Fibroblast of upper back skin (primary cell): Measurements from ENCODE around the gene MAP2.

Experiments
- DNase-seq: peaks from one replicate; pipeline ENCODE4 v3.0.0-alpha.2; 2013

MAP2 gene, protein sequence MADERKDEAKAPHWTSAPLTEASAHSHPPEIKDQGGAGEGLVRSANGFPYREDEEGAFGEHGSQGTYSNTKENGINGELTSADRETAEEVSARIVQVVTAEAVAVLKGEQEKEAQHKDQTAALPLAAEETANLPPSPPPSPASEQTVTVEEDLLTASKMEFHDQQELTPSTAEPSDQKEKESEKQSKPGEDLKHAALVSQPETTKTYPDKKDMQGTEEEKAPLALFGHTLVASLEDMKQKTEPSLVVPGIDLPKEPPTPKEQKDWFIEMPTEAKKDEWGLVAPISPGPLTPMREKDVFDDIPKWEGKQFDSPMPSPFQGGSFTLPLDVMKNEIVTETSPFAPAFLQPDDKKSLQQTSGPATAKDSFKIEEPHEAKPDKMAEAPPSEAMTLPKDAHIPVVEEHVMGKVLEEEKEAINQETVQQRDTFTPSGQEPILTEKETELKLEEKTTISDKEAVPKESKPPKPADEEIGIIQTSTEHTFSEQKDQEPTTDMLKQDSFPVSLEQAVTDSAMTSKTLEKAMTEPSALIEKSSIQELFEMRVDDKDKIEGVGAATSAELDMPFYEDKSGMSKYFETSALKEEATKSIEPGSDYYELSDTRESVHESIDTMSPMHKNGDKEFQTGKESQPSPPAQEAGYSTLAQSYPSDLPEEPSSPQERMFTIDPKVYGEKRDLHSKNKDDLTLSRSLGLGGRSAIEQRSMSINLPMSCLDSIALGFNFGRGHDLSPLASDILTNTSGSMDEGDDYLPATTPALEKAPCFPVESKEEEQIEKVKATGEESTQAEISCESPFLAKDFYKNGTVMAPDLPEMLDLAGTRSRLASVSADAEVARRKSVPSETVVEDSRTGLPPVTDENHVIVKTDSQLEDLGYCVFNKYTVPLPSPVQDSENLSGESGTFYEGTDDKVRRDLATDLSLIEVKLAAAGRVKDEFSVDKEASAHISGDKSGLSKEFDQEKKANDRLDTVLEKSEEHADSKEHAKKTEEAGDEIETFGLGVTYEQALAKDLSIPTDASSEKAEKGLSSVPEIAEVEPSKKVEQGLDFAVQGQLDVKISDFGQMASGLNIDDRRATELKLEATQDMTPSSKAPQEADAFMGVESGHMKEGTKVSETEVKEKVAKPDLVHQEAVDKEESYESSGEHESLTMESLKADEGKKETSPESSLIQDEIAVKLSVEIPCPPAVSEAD (N-terminal part only)

DNA sequence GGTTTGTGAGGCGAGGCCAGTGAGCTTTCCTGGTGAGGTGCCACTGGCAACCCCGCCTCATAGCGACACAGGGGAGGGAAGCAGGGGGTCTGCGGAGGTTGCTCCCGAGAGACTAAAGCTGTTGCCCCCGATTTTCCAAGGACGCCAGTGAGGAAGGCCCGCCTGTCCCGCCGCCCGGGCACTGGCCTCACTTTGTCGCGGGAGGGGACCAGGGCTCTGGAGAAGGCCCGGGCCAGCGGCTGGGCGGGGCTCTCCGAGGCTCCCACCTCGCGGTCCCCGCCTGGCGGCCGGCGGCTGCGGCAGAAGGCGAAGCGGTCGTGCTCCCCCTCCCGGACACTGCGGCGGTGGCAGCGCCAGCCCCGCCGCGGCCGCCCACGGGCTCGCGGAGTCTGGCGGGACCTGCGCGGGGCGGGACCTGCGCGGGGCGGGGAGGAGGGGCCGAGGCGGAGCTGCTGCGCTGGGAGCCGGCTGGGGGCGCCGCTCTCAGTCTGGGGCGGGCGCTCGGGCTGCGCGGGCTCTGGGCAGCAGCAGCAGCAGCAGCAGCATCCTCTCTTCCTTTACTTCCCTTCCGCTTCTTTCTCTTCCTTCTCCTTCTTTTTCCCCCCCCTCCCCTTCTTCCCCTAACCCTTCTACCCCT is at the start of gene MAP2:
MAP2 (plus strand) TSS at position 486 of the 637 bp plus-strand sequence. CDS start 229,124 bp downstream, outside the sequence.
- DNase-seq, result peak; percentile 75

DNA sequence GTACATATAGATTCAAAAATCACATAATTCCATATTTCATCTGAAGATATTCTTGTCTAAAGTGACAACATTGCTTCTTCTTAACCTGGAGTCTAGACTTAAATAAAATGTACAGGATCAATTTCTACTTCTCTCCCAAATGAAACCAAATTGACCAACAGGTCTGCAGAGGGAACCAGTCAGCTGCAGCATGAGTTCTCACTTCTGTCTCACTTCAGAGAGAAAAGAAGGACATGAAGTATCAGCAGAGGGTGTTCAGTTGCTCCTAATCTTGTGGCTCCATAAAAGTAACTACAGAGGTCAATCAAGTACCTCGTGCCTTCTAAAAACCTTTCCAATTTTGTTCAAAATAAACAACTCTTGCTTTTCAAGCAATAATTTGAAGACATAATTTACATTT is 47.2 kb upstream of the MAP2 start:
- DNase-seq, result no peak

DNA sequence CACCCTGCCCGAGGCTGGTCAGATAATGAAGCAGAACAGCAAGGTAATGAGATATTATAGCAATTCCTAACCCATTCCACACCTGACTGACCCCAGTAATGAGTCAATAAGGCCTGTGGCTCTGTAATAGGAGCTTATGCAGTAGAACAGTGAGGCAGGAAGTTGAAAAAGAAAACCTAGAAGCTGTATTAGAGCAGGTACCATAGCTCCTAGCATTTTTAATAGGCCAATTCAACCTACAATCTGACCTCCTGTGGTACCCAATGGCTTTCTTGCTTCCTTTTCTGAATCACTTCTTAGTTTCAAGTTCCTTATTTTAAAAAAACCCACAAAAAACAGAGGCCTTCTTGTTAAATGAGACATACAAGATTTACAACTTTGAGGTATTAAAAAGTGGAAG is 43.6 kb upstream of the MAP2 start:
- no peak for DNase-seq

DNA sequence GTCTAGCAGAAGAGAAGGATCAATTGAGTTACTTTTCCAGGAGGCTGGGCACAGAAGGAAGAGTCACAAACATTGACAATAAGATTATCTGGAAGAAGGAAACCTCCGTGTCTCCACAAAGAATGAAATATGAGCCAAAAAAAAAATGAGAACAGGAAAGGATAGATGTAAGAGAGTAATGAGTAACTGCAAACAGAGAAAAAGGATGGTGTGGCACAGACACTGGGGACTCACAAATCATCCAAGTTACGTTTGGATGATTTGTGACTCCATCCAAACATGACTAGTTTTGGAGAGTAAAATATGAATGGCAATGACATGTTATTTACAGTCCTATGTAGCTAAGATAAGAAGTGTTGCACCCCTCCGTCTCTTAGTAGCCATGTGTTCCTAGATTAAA is 42.8 kb upstream of the MAP2 start:
- no peak for DNase-seq

DNA sequence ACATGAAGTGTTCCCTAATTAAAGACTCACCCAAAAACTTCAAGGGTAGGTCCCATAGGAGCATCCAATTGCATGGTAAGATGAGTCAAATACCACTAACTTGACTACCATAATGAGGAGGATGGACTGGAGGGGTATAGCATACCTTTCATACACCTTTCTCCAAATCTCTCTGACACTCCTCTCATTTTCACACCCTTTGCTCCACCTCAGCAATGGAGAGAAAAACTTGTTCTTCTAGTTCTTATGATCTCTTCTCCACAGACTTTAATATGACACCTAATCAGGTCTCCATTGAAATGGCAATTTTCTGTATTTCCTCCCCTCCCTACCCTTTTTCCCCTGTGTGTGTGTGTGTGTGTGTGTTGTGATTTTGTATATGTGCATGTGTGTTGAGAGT is 41.1 kb upstream of the MAP2 start:
- DNase-seq, result no peak

DNA sequence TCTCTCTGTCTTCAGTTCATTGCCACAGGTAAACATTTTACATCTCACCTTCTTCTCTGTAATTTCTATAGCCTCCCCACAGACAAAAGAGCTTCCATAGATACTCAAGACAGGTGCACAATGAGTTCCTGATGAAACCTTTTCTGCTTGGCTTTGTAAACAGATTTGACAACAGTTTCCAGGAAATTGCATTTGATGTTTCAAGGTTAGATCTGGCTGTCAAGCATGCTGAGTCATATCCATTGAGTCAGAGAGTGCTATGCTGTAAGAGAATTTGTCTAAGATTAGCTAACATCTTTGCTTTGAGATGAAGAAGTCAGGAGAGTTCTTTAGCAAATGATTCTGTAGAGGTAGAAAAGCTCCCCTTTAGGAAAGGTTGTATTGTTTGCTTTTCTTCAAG is 40.6 kb upstream of the MAP2 start:
- peak; percentile 64 for DNase-seq

DNA sequence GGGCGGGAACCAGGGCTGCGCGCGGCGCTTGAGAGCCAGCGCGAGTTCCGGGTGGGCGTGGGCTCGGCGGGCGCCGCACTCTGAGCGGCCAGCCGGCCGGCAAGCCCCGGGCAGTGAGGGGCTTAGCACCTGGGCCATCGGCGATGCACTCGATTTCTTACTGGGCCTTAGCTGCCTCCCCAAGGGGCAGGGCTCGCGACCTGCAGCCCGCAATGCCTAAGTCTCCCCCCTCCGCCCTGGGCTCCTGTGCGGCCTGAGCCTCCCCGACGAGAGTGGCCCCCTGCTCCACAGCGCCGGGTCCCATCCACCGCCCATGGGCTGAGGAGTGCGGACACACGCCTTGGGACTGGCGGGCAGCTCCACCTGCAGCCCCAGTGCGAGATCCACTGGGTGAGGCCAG is 36.5 kb upstream of the MAP2 start:
- DNase-seq, result no peak

DNA sequence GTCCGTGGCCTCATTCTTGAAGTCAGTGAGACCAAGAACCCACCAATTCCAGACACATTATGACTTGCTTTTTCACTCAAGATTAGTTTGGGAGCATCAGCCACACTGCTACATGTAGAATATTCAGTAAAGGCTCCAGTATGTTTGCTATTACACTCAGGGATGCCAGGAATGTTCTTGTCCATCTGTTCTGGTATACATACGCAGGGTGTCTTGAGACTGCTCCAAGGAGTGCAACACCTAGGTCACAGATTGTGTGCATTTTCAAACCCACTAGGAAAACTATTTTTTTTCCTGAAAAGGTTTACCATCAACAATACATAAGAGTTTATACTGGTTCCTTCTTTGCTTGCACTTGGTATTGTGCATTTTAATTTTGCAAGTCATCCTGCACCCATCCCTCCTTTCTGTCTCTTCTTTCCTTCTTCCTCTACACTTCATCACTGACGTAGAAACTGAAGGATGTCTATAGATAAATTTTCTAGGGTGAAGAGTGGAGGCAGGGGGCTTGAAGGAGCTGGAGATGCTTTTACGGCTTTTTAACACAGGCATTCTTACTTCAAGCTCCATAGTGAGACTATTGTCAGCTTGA is 35.3 kb upstream of the MAP2 start:
- no peak for DNase-seq

DNA sequence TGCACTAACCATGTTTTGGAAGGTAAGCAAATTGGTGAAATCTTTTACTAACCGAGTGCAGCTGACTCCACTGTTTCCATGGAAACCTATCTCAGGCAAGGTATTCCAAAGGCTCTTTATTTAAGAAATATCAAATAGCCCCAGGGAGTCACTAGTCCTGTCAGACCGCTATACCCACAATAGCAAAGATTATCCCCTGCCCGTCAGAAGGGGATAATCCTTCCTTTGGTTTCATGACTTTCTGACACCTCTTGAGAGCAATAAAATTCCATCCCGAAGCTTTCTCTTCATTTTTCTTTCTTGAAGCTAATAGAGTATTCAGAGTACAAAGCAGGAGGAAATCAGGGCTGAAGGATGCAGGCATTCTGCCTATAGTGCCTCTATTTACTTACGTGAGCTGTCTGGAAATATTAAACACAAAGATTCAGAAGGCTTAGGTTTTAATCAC is 34.7 kb upstream of the MAP2 start:
- no peak for DNase-seq

DNA sequence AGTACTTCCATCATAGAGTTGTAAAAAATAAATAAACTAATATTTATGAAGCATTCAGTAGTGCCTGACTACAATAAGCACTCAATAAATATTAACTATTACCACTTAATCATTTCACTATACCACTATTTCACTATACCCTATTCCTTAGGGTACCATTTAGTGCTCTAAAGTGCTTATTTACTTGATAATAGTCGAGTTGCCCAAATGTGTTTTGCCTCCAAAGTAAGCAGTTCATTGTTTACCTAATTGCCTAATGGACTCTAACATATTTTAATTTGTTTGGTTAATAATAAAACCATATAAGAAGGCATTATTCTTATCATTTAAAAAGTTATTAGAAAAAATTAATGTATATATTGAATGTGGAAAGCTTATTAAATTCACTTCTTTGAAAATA is 33.0 kb upstream of the MAP2 start:
- DNase-seq, result no peak

DNA sequence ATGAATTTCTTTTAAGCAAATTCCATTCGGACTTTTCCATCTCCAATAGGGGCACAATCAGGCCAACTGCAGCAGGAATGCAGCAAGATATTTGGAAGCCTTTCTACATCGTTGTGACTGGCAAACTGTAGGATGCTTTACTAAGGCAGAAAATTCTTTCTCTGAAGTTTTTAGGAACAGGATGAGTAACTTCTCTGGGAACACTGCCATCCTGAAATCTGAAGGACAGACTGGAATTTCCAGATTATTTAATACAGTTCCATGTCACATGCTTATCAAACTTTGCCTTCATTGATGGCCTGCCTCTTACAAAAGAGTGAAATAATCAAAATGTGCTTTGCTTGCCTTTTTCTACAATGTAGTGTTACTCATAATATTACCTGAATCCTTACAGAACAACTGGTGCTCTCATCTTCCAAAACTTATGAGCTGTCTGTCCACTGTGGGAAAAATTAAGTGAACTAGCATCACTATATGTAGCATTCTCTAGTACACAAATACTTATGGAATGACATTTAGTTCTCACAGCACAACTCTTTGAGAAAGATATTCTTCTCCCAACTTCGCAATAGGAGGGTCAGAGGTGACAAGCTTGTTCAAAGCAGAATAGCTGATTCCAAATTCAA is 32.0 kb upstream of the MAP2 start:
- DNase-seq, result peak; percentile 42

DNA sequence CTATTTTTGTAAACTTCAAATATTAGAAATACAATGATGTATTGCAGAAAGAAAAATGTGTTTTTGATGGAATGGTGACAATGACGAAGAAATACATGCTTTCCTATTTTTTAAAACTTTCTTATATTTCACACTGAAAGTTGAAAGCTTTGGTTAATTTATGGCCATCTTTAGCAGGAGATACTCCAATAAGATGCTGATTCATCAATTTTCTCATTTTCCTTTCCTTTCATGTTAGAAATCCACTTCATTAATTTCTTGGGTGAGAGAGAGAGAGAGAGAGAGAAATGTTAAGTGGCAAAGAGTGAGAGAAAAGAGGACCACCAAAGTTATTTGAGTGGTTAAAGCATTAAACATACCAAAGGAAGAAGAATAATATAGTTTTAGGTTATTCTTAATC is 28.6 kb upstream of the MAP2 start:
- no peak for DNase-seq

DNA sequence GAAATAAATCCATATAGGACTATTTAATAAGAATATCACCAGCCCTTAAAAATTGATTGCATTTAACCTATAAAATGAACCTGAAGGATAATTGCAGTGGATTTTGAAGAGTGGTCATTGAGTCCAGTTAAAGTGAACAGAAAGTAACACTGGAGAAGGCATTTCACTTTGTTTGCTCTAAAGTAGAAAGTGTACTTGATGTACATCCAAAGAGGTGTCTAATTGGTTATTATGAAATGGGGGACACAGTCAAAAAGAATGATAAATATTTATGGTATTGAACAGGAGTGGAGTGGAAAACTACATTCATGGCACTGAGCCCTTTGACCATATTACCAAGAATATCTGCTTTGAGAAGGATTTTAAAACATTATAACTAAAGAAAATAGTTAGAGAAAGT is 28.2 kb upstream of the MAP2 start:
- DNase-seq, result no peak

DNA sequence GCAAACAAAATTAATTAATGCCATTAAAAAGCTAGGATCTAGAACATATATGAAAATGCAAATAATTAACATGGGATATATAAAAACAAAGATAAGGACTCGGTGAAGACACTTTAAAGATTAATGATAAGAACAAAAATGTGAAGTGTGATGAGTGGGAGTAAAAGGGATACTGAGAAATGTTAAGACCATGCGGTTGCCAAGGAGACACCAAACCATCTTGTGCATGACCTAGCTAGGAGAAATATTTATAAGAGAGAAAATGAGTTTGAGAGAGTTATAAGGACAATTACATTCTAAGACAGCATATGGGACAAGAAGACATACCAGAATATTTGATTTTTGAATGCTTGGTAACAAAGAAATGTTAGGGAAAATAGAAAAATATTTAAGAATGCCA is 25.4 kb upstream of the MAP2 start:
- no peak for DNase-seq

DNA sequence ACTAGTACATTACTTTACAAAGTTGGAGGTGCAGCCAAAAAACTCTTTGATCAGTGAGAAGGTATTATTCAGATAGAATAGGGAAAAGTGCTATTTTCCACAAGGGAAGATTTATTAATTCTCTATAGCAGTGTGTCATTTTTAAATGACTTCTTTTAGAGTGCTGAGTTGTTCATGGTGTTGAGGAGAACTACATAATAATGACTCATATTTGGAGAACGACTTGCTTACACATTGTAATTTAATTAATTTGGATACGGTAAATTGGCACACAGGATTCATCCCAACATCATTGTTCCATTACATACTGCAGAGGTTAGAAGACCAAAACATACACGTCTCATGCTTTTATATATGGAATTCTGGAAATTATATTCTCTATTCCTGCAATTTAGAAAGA is 22.1 kb upstream of the MAP2 start:
- DNase-seq, result no peak

DNA sequence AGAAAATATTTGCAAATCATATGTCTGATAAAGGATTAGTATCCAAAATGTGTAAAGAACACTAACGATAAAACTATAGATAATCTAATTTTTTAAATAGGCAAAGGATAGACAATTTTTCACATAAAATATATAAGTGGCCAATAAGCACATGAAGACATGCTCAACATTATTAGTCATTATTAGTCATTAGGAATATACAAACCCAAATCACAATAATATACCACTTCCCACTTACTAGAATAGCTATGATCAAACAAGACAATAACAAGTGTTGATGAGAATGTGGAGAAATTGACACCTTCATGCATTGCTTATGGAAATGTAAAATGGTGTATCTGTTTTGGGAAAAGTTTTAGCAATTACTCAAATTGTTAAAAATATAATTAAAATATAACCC is 12.6 kb upstream of the MAP2 start:
- DNase-seq, result no peak

DNA sequence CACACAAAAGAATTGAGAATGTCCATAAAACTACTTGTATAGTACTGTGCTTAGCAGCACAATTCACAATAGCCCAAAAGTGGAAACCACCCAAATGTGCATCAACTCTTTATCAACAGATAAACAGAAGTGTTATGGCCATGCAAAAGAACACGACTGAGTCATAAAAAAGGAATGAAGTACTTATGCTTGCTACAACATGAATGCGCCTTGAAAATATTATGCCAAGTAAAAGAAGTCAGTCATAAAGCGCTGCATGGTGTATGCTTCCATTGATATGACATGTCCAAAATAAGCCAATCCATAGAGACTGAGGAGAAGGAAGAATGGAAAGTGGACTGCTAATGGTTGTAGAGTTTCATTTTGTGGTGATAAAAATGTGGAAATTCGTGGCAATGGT is 12.1 kb upstream of the MAP2 start:
- no peak for DNase-seq

DNA sequence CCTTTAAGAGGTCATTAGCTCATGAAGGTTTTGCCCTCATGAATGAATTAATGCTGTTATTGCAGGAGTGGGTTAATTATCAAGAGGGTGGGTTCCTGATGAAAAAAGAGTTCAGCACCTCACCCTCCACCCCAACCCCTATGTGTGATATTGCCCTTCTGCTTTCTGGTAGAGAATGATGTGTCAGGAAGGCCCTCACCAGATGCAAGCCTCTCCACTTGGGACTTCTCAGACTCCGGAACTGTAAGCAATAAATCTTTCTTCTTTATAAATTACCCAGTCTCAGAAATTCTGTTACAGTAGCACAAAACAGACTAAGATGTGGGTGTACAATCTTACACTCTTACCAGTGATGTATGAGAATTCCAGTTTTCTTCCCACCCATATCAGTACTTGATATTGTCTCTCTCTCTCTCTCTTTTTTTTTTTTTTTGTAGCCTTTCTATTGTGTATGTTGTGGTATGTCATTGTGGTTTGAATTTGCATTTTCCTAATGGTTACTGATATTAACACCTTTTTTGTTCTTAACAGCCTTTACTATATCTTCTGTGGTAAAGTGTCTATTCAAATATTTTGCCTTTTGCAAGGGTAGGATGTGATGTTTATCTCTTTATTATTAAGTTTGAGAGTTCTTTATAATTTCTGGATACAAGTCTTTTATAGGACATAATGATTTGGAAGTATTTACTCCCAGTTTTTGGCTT is 10.4 kb upstream of the MAP2 start:
- DNase-seq, result no peak

DNA sequence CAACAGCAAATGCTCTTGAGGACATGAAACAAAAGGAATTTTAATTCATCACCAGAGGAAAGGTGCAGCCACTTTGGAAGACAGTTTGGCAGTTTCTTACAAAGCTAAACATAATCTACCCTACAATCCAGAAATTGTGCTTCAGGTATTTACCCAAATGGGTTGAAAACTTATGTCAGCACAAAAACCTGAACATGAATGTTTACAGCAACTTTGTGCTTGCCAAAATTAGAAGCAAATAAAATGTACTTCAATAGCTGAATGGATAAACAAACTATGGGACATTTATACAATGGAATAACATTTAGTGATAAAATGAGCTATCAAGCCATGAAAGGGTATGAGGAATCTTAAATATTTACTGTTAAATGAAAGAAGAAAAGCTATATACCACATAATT is 6.9 kb upstream of the MAP2 start:
- no peak for DNase-seq

DNA sequence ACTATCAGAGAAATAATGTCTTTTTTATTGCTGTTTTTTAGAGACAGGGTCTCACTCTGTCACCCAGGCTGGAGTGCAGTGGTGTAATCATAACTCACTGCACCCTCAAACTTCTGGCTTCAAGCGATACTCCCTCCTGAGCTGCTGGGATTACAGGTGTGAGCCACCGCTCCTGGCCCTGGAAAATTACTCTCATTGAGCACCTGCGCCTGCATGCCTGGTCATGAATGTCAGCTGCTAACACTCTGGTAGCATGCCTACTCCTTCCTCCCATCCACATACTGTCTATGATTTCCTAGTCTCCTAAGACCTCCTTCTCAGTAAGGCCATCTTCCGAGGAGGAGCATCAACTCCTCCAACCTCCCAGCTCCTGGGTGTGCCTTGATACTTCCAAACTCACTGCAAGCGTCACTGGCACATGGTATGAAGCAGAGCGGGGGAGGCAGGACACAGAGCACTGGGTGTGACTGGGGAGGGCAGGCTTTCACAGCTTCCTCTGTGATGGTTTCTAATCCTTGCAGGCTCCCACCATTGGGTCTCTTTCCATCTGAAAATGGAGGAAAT is 1.6 kb upstream of the MAP2 start:
- DNase-seq, result no peak

DNA sequence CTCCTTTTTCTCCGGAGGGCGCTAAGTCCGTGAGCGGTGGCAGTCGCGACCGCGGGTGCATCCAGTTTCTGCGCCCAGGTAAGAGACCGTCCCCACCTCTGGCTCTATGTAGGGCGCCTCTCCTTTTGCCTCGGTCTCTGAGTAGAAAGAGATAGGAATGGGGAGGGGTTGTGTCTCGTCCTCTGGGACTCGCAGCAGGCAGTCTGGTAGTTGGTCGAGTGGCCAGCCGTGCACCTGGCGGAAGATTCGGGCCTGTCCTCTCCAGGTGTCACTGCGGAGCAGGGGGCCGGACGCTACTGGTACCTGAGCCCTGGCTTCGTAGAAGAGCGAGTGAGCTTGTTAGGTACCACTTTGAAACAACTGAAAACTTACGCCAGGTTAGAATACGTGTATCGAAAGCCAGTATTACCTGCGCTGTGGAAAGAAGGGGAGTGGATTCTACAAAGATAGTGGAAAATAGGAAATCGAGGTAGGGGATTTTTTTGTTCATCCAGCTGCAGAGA is 403 bp downstream of the MAP2 start:
- no peak for DNase-seq
